ENCODE data around the gene PDIA3. TPM values are rescaled to one million over a fixed set of nuclear protein-coding genes. Genes with fewer than 3 reads are reported as not detected.
A peak's percentile ranks its signal among the peaks of the same experiment; 100 is the strongest.
"Not testable (repeated sequence)": the region's sequence is repeated elsewhere in the genome, so short reads cannot be mapped to it uniquely, and the experiment has no call there.

PDIA3 gene
- 165 and 172 TPM in 2 replicates for total RNA-seq (2014; rRNA removed)
- 345 TPM for polyA plus RNA-seq (2012)

GRCh38 chr15:43746245-43746902, at the start of gene PDIA3:
PDIA3 (plus strand) TSS chr15:43746438; CDS start chr15:43746540, 102 bp downstream.
- peak; percentile 83 for DNase-seq (ENCODE audit: low read depth)

- no peak for DNase-seq (ENCODE audit: low read depth)
Observed at GRCh38 chr15:43702174-43702573, 44.1 kb upstream of the PDIA3 start.

- no peak for DNase-seq (ENCODE audit: low read depth)
Observed at GRCh38 chr15:43702701-43703424, 43.4 kb upstream of the PDIA3 start.

GRCh38 chr15:43710431-43711131, 35.7 kb upstream of the PDIA3 start:
- DNase-seq (ENCODE audit: low read depth), result not testable (repeated sequence)

- no peak for DNase-seq (ENCODE audit: low read depth)
Observed at GRCh38 chr15:43723151-43723550, 23.1 kb upstream of the PDIA3 start.

DNA sequence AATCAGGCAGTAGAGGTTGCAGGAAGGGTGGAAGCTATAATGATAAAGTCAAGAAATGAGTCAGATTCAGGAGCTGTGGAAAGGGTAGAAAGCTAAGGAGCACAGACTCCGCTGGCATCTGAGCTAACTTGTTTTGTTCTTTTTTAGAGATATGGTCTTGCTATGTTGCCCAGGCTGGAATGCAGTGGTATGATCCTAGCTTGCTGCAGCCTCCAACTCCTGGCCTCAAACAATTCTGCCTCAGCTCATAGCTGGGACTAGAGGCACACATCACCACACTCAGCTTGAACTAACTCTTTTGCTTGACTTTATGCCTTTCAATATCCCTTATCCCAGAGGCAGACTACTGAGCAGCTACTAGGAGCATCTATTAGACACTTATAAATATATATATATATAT, 19.9 kb upstream of the PDIA3 start:
- DNase-seq (ENCODE audit: low read depth), result not testable (repeated sequence)

DNA sequence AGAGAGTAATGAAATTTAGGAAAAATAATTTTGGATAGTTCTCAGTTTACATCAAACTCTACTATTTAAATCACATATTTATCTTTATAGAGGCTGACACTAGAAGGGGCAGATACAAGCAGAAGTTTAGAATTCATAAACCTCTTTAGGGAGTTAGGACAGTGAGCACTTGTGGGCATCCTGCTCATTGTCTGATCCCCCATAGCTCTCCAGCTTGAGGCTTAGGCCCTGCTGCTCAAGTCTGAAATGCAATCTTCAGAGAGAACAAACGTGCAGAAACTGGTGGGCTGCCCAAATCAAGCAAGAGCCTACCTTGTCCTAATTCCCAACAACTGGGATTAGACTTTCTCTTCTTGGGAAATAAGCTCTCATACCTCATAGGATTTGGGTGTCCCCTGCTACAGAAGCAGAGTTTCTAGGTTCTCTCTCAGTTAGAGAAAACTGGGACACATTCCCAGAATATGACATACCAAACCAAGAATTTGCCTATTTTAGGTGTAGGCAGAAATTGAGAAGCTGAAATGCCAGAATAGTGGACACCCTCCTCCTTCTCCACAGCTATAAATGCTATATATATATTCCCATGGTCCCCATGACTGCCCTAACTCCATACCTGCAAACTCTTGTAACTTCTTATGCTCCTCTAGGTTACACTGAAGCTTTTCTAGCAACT, 18.0 kb upstream of the PDIA3 start:
- peak; percentile 9 for DNase-seq (ENCODE audit: low read depth)

DNA sequence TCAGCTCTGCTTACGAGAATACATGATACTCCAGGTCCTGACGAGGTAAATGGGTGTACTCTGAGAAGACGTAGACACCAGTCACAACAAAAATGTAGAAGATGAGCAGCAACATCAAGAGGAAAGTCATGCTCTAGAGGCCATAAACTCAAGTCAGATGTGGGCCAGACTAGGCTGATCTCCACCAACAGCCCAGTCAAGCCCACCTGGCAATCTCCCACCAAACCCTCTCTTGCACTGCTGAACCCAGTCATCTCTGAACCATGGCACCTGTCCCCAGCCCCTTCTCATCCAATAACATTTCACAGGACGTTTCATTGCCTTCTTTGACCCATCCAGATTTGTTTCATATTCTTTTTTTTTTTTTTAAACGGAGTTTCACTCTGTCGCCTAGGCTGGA, 10.8 kb upstream of the PDIA3 start:
- DNase-seq (ENCODE audit: low read depth), result no peak

GRCh38 chr15:43746903-43747309, 668 bp downstream of the PDIA3 start:
- peak; percentile 46 for DNase-seq (ENCODE audit: low read depth)

GRCh38 chr15:43748376-43748775, 2.1 kb downstream of the PDIA3 start:
- peak; percentile 22 for DNase-seq (ENCODE audit: low read depth)

GRCh38 chr15:43749690-43750345, 3.6 kb downstream of the PDIA3 start:
- DNase-seq (ENCODE audit: low read depth), result no peak

DNA sequence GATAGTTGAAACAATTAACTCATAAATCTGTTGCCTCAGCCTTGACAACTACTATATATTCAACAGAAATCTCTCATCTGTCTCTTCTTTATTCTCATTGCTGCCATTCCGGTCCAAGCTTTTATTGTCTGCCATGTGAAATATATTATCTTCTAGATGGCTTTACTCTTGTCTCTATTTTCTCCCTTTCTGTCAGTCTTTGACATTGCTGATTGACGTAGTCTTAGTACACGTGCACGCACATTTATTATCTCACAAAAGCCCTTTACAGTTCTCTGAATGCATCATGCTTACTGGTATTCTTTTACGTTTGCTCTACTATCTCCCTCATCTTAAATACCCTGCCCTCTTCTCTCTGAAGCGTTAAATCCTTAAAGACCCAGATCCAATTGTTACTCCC, 5.6 kb downstream of the PDIA3 start:
- no peak for DNase-seq (ENCODE audit: low read depth)

- no peak for DNase-seq (ENCODE audit: low read depth)
Observed at GRCh38 chr15:43762824-43763223, 16.6 kb downstream of the PDIA3 start.

GRCh38 chr15:43763819-43764446, 17.7 kb downstream of the PDIA3 start:
- DNase-seq (ENCODE audit: low read depth), result no peak

DNA sequence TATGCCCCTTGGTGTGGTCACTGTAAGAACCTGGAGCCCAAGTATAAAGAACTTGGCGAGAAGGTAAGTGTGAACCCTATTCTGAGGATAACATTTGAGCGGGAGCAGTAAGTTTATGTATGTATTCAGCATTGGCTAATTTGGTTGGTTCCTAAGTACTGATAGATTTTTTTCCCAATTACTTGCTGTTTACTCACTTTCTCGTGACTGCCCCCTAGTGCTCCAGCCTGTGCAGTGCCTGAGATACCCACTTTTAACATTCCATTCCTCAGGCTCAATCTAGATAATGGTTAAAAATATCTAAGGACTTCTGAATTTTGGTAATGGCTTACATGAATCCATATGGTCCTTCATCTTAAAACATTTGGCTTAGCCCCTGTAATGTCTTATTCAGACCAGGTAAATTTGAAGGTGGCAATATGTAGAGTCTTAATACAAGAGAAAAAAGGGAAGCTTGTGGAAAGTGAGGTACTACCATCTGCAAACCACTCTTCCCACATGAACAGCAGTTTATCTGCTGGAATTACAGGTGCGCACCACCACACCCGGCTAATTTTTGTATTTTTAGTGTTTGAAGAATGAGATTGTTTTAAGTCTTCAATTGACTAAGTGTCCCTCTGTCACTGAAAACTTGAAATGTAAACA, 23.5 kb downstream of the PDIA3 start:
- DNase-seq (ENCODE audit: low read depth), result peak; percentile 58

GRCh38 chr15:43771816-43772215, 25.6 kb downstream of the PDIA3 start:
- no peak for DNase-seq (ENCODE audit: low read depth)

DNA sequence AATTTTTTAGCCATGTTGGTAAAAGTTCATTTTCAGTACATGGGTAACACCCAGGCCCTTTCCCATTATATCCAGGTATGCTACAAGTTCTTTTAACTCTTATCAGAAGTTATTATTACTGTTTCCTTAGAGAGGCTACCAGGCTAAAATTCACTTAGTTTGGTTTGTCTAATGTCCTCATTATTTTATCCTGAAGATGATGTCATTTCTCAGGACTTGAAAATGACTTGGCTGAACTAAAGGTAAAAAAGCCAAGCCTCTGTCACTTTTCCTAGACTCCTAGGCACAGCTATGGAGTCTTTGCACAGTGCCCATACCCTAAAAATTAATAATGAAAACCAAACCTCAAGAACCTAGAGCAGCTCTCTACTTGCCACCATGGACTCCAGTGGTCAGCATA, 26.4 kb downstream of the PDIA3 start:
- no peak for DNase-seq (ENCODE audit: low read depth)

DNA sequence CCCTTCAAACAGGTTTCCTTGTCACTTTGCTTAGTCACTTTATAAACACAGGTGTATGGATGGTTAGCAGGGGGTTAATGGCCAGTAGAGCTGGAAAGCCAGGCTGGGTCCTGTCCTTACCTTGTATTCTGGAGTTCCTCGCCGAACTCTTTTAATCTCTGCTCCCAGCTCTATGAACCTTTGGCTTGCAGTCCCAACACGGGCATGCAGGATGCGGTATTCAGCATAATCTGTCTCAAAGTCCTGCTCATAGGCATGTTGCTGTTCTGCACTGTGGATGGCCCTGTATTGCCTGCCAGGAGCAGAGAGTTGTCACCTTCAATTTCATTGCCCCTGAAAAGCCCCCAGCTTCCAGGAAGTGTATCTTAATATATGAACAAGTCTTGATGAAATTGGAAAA, 27.8 kb downstream of the PDIA3 start:
- DNase-seq (ENCODE audit: low read depth), result no peak

GRCh38 chr15:43775411-43775965, 29.2 kb downstream of the PDIA3 start:
- DNase-seq (ENCODE audit: low read depth), result peak; percentile 65

GRCh38 chr15:43776101-43776717, 30.0 kb downstream of the PDIA3 start:
- DNase-seq (ENCODE audit: low read depth), result no peak
